ENCODE results near the gene DHRS1.

The DHRS1 gene

DNA sequence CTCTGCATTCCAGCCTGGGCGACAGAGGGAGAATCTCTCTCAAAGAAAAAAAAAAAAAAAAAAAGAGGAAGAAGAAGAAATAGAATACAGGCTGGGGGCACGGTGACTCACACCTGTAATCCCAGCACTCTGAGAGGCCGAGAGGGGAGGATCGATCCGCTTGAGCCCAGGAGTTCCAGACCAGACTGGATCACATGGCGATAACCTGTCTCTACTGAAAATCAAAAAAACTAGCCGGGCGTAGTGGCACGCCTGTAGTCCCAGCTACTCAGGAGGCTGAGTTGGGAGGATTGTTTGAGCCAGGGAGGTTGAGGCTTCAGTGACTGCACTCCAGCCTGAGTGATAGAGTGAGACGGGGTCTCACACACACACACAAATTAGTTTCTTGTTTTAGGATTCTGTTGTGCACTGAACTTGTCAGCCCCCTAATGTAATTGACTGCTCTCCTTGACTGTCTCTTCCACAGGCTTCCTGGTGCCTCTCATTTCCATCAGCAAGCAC is 56.2 kb downstream of the DHRS1 start:
- DNase-seq = no peak

DNA sequence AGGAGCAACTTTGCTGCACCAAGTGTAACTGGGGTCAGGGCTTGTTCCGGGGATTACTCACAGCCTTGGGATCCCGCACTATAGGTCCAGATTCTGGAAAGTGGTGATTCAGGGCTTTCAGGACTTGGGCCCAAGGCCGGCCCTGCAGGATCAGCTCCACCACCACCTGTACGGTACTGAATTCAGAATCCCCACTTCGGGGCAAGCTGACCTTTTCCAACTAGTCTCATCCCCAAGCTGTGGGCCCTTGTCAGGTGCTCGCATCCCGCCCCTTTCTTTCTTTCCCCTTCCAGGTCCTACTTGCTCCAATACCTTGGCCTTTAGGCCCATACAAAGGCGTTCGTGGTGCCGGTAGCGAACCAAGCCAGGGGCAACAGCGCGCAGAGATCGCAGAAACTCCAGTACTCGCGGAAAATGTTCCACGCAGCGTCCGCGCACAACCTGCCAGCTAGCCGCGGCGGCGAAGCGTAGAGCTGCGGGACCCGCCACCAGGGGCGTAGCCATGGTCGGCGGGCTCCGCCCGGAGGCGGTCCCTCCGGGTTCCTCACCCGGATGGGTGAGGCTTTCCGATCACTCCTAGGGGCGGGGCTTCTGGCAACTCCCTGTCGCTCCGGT is 57.6 kb downstream of the DHRS1 start:
- DNase-seq = no peak

All from NCI-H1417 treated with DMSO at 0.1 percent for 48 hours (cell line).